ENCODE results near the gene SLAMF8.

The SLAMF8 gene
- long read RNA-seq, donor 1: 0 reads
- long read RNA-seq, donor 2: 0 reads
- long read RNA-seq, donor 3: 0 reads
- long read RNA-seq, donor 4: 0 reads
- long read RNA-seq, donor 5, partial matches to known transcripts: 9 of 9 reads
- long read RNA-seq, donor 5, other reads (novel, unspliced or antisense): 0 of 9 reads
- long read RNA-seq, donor 6: 0 reads
- long read RNA-seq, donor 7: 0 reads
- long read RNA-seq, donor 8: 0 reads

- DNase-seq: no peak
These were observed at the start of gene SLAMF8 for GRCh38 chr1:159826441-159827101. Gene SLAMF8, plus strand, starts transcription at chr1:159826873. Its CDS starts 26 bp downstream, at chr1:159826899.

- DNase-seq: no peak
These were observed 48.4 kb upstream of the SLAMF8 start for GRCh38 chr1:159778266-159778665.

GRCh38 chr1:159779403-159779851 lies 47.2 kb upstream of the SLAMF8 start:
- DNase-seq: no peak

- DNase-seq: peak; percentile 91
These were observed 45.8 kb upstream of the SLAMF8 start, which contains the start of gene DUSP23 for GRCh38 chr1:159780583-159781582. Gene DUSP23, plus strand, starts transcription at chr1:159780962. Its CDS starts 139 bp downstream, at chr1:159781101.

- DNase-seq: no peak
These were observed 44.7 kb upstream of the SLAMF8 start for GRCh38 chr1:159781992-159782391.

- DNase-seq: no peak
These were observed 42.9 kb upstream of the SLAMF8 start for GRCh38 chr1:159783724-159784123.

GRCh38 chr1:159786465-159786864 lies 40.2 kb upstream of the SLAMF8 start:
- DNase-seq: no peak

GRCh38 chr1:159786966-159787365 lies 39.7 kb upstream of the SLAMF8 start:
- DNase-seq: no peak

GRCh38 chr1:159790237-159790917 lies 36.3 kb upstream of the SLAMF8 start:
- no peak for DNase-seq

GRCh38 chr1:159791031-159791430 lies 35.6 kb upstream of the SLAMF8 start:
- no peak for DNase-seq

- no peak for DNase-seq
These were observed 35.2 kb upstream of the SLAMF8 start for GRCh38 chr1:159791461-159791860.

GRCh38 chr1:159795534-159795933 lies 31.1 kb upstream of the SLAMF8 start:
- DNase-seq: no peak

GRCh38 chr1:159798893-159799292 lies 27.8 kb upstream of the SLAMF8 start:
- peak; percentile 44 for DNase-seq

- no peak for DNase-seq
These were observed 27.2 kb upstream of the SLAMF8 start for GRCh38 chr1:159799446-159799985.

GRCh38 chr1:159800177-159800930 lies 26.3 kb upstream of the SLAMF8 start:
- no peak for DNase-seq

GRCh38 chr1:159802111-159802510 lies 24.6 kb upstream of the SLAMF8 start, which contains the start of gene FCRL6:
Gene FCRL6, plus strand, starts transcription at chr1:159802360. Its CDS starts 65 bp downstream, at chr1:159802425.
- no peak for DNase-seq

- no peak for DNase-seq
These were observed 22.6 kb upstream of the SLAMF8 start for GRCh38 chr1:159803956-159804689.

- DNase-seq: no peak
These were observed 21.7 kb upstream of the SLAMF8 start for GRCh38 chr1:159804924-159805323.

- DNase-seq: no peak
These were observed 10.7 kb upstream of the SLAMF8 start for GRCh38 chr1:159815926-159816325.

All from right kidney (tissue), 9 donors.